Neuronal stem cell (in vitro differentiated cells): ENCODE results near the gene CACNA1A.
"Not testable (repeated sequence)": the region's sequence is repeated elsewhere in the genome, so short reads cannot be mapped to it uniquely, and the experiment has no call there.

Source experiments
- DNase-seq: peaks from one replicate; pipeline ENCODE4 v3.0.0-alpha.2; 2013; ENCODE audit warnings: low spot score
- H2AFZ ChIP-seq: one replicate; pipeline ENCODE4 v1.6.1; 2013; ENCODE audit warnings: mild to moderate bottlenecking, low read length, inconsistent platforms
- H2AK5ac ChIP-seq: 2 replicates; pipeline ENCODE4 v1.6.1; 2013; ENCODE audit warnings: low read depth, mild to moderate bottlenecking, inconsistent platforms, low read length, moderate library complexity, mixed read lengths
- H2BK120ac ChIP-seq: 2 replicates; pipeline ENCODE4 v1.6.1; 2013; ENCODE audit warnings: low read depth, mild to moderate bottlenecking, inconsistent platforms, low read length, moderate library complexity, mixed read lengths
- H2BK12ac ChIP-seq: one replicate; pipeline ENCODE4 v1.6.1; 2013; ENCODE audit warnings: low read length, inconsistent platforms
- H2BK15ac ChIP-seq: 2 replicates; pipeline ENCODE4 v1.6.1; 2013; ENCODE audit warnings: mild to moderate bottlenecking, low read length, inconsistent platforms, mixed read lengths
- H2BK5ac ChIP-seq: one replicate; pipeline ENCODE4 v1.6.1; 2013; ENCODE audit warnings: inconsistent platforms, mild to moderate bottlenecking, low read length, moderate library complexity
- H3K14ac ChIP-seq: one replicate; pipeline ENCODE4 v1.6.1; 2013; ENCODE audit warnings: low read length, inconsistent platforms
- H3K18ac ChIP-seq: 2 replicates; pipeline ENCODE4 v1.6.1; 2013; ENCODE audit warnings: low read length, inconsistent platforms
- H3K23ac ChIP-seq: 2 replicates; pipeline ENCODE4 v1.6.1; 2013; ENCODE audit warnings: low read depth, mild to moderate bottlenecking, mixed read lengths, low read length, inconsistent platforms; ENCODE audit not compliant: poor library complexity
- H3K27ac ChIP-seq: replicated peaks from 3 replicates; pipeline ENCODE4 v1.5.1; 2013; ENCODE audit warnings: low read length, inconsistent platforms
- H3K27me3 ChIP-seq, 3 experiments: 2 replicates each; pipeline ENCODE4 v1.6.1; 2013; ENCODE audit warnings: low read length in 3 of 3, mild to moderate bottlenecking in 2 of 3, inconsistent platforms in 1 of 3, low read depth in 1 of 3, mixed read lengths in 1 of 3, moderate library complexity in 1 of 3; ENCODE audit not compliant: control insufficient read depth in 3 of 3, insufficient read depth in 3 of 3
- H3K36me3 ChIP-seq, 2 donors: replicated peaks in 1 of 2; 2 replicates each; pipeline ENCODE4 v1.6.1; 2013; ENCODE audit warnings: low read length in 2 of 2; ENCODE audit not compliant: control insufficient read depth in 2 of 2, insufficient read depth in 2 of 2
- H3K4ac ChIP-seq: 2 replicates; pipeline ENCODE4 v1.6.1; 2013; ENCODE audit warnings: inconsistent platforms, mild to moderate bottlenecking, low read length, moderate library complexity
- H3K4me1 ChIP-seq, 2 donors: 1 replicate in 1 of 2; 2 replicates in 1 of 2; pipeline ENCODE4 v1.6.1; 2013; ENCODE audit warnings: low read length in 2 of 2, low read depth in 1 of 2; ENCODE audit not compliant: control insufficient read depth in 2 of 2, insufficient read depth in 1 of 2
- H3K4me2 ChIP-seq: one replicate; pipeline ENCODE4 v1.6.1; 2013; ENCODE audit warnings: mild to moderate bottlenecking, low read length, inconsistent platforms; ENCODE audit not compliant: insufficient read depth, poor library complexity, severe bottlenecking
- H3K4me3 ChIP-seq, 2 donors: 2 replicates each; pipeline ENCODE4 v1.5.1; 2013; ENCODE audit warnings: low read length in 2 of 2, mild to moderate bottlenecking in 2 of 2, inconsistent platforms in 1 of 2, moderate library complexity in 1 of 2
- H3K79me1 ChIP-seq: one replicate; pipeline ENCODE4 v1.6.1; 2013; ENCODE audit warnings: low read depth, mild to moderate bottlenecking, inconsistent platforms, low read length, moderate library complexity
- H3K9ac ChIP-seq: one replicate; pipeline ENCODE4 v1.6.1; 2013; ENCODE audit warnings: mild to moderate bottlenecking, low read depth, low read length, inconsistent platforms; ENCODE audit not compliant: poor library complexity
- H3K9me3 ChIP-seq, 2 donors: replicated peaks in 1 of 2; 2 replicates each; pipeline versions ENCODE3 to v1.6.1; 2013; ENCODE audit warnings: low read length in 2 of 2, mild to moderate bottlenecking in 2 of 2, inconsistent platforms in 1 of 2, low read depth in 1 of 2, mixed read lengths in 1 of 2, moderate library complexity in 1 of 2; ENCODE audit not compliant: control insufficient read depth in 2 of 2, insufficient read depth in 1 of 2
- H4K8ac ChIP-seq: one replicate; pipeline ENCODE4 v1.6.1; 2013; ENCODE audit warnings: low read depth, mild to moderate bottlenecking, inconsistent platforms, low read length, moderate library complexity
- H4K91ac ChIP-seq: one replicate; pipeline ENCODE4 v1.6.1; 2013; ENCODE audit warnings: low read length, low read depth, mild to moderate bottlenecking, inconsistent platforms; ENCODE audit not compliant: poor library complexity
- WGBS, 2 donors: extraction: QIAGEN DNeasy Blood & Tissue Kit; methylation state at CpG; one replicate each; pipeline ENCODE4 v1.1.7; 2013; ENCODE audit warnings: missing lambda C conversion rate in 2 of 2, mixed read lengths in 1 of 2; ENCODE audit not compliant: insufficient read length in 2 of 2, insufficient replicate concordance in 1 of 2; ENCODE audit errors: extremely low coverage in 2 of 2; 5-methylcytosine and 5-hydroxymethylcytosine counted together

Gene CACNA1A

DNA sequence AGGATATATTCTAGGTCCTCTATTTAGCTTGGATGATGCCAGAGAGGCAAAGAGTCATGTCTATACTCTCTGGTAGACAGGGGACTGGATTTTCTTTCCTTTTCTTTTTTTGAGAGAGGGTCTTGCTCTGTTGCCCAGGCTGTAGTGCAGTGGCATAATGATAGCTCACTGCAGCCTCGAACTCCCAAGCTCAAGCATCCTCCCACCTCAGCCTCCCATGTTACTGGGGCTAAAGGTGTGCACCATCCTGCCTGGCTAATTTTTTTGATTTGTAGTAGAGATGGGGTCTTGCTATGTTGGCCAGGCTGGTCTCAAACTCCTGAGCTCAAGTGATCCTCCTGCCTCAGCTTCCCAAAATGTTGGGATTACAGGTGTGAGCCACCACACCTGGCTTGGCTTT is 249.9 kb downstream of the CACNA1A start:
- no CpG with 5 or more reads among the region's 1 CpG for WGBS, 2 donors
- H2AK5ac ChIP-seq, H2BK15ac ChIP-seq: not testable (repeated sequence)

GRCh38 chr19:13255719-13256059 is 250.6 kb downstream of the CACNA1A start:
- Histone ChIP-seq H3K4me3 (no peak overlapping the region), H2AFZ (no peak overlapping the region), H3K4me1 (no peaks in the 10 kb centered on the region), H3K4ac (no peak overlapping the region), H3K14ac (no peak overlapping the region), H3K27ac (no peak overlapping the region), H3K36me3 (peaks cover 0 to 17% of the 10 kb centered on the region in 2 donors), H3K9me3 (peaks cover 0 to 12% of the 10 kb centered on the region in 2 donors), H3K27me3 (no peaks in the 10 kb centered on the region), H4K91ac (no peak overlapping the region), H2BK5ac (no peak overlapping the region), H3K18ac (no peak overlapping the region), H3K23ac (no peak overlapping the region), H2BK12ac (no peak overlapping the region), H3K4me2 (no peak overlapping the region), H3K79me1 (no peaks in the 10 kb centered on the region), H2BK120ac (no peak overlapping the region), H4K8ac (no peak overlapping the region), H3K9ac (no peak overlapping the region), H2AK5ac (no peak overlapping the region), H2BK15ac (no peak overlapping the region)
- no peak for DNase-seq
- 97 to 100% methylated on average over 1 of the region's 2 CpGs for WGBS, 2 donors

More for the DNA sequence above, 249.9 kb downstream of the CACNA1A start:
- not testable (repeated sequence) for H3K4me1 ChIP-seq, H3K9ac ChIP-seq, H3K79me1 ChIP-seq, H4K8ac ChIP-seq, H3K18ac ChIP-seq, H2AFZ ChIP-seq, H3K23ac ChIP-seq, H2BK12ac ChIP-seq, H3K4me2 ChIP-seq, H2BK120ac ChIP-seq, H3K27me3 ChIP-seq, H2BK5ac ChIP-seq, H3K27ac ChIP-seq, DNase-seq, H3K4ac ChIP-seq, H3K4me3 ChIP-seq, H4K91ac ChIP-seq, H3K14ac ChIP-seq
- H3K36me3 ChIP-seq = peaks cover 0 to 19% of the 10 kb centered on the region in 2 donors
- peaks cover 0 to 12% of the 10 kb centered on the region in 2 donors for H3K9me3 ChIP-seq

GRCh38 chr19:13255041-13255718 is 251.1 kb downstream of the CACNA1A start:
- peaks cover 0 to 17% of the 10 kb centered on the region in 2 donors for H3K36me3 ChIP-seq
- H3K27ac ChIP-seq = no peak overlapping the region
- H4K91ac ChIP-seq = no peak overlapping the region
- H3K4ac ChIP-seq = no peak overlapping the region
- no peak overlapping the region for H3K9ac ChIP-seq
- H3K14ac ChIP-seq = no peak overlapping the region
- H2BK15ac ChIP-seq = no peak overlapping the region
- H3K4me3 ChIP-seq = no peak overlapping the region
- no peak overlapping the region for H3K23ac ChIP-seq
- H2AK5ac ChIP-seq = no peak overlapping the region
- H2BK5ac ChIP-seq = no peak overlapping the region
- no peak overlapping the region for H4K8ac ChIP-seq
- H3K4me2 ChIP-seq = no peak overlapping the region
- no CpG with 5 or more reads among the region's 21 CpGs for WGBS, 2 donors
- no peaks in the 10 kb centered on the region for H3K27me3 ChIP-seq
- H3K18ac ChIP-seq = no peak overlapping the region
- no peak overlapping the region for H2BK120ac ChIP-seq
- H3K9me3 ChIP-seq = peaks cover 0 to 12% of the 10 kb centered on the region in 2 donors
- DNase-seq = no peak
- no peaks in the 10 kb centered on the region for H3K4me1 ChIP-seq
- H2AFZ ChIP-seq = no peak overlapping the region
- no peak overlapping the region for H2BK12ac ChIP-seq
- no peaks in the 10 kb centered on the region for H3K79me1 ChIP-seq

GRCh38 chr19:13252569-13253335 is 253.5 kb downstream of the CACNA1A start:
- Histone ChIP-seq H3K4me2 (no peak overlapping the region), H4K8ac (no peak overlapping the region), H4K91ac (no peak overlapping the region), H3K79me1 (no peaks in the 10 kb centered on the region), H2AFZ (no peak overlapping the region), H2BK120ac (no peak overlapping the region), H3K9ac (no peak overlapping the region), H3K18ac (no peak overlapping the region), H3K4ac (no peak overlapping the region), H3K9me3 (peaks cover 0 to 12% of the 10 kb centered on the region in 2 donors), H3K4me3 (no peak overlapping the region), H2BK15ac (no peak overlapping the region), H2AK5ac (no peak overlapping the region), H2BK12ac (no peak overlapping the region), H3K4me1 (no peaks in the 10 kb centered on the region), H3K14ac (no peak overlapping the region), H3K27me3 (no peaks in the 10 kb centered on the region), H3K36me3 (peaks cover 0 to 12% of the 10 kb centered on the region in 2 donors), H3K23ac (no peak overlapping the region), H3K27ac (no peak overlapping the region), H2BK5ac (no peak overlapping the region)
- no peak for DNase-seq
- no CpG with 5 or more reads among the region's 11 CpGs for WGBS, 2 donors
